Measurements from ENCODE around the gene ARMH4. TPM values are rescaled to one million over a fixed set of nuclear protein-coding genes. Genes with fewer than 3 reads are reported as not detected.

Gene ARMH4
- total RNA-seq, 4 donors from 2014 or later = 4.6 to 11.8 (median 6.8) TPM

GRCh38 chr14:57991353-57991752 lies 160.7 kb downstream of the ARMH4 start:
- Histone ChIP-seq H3K36me3 (no peaks in the 10 kb centered on the region), H3K27ac (no peak overlapping the region), H3K4me1 (no peaks in the 10 kb centered on the region), H3K4me3 (no peak overlapping the region), H3K27me3 (no peaks in the 10 kb centered on the region), H3K9me3 (no peaks in the 10 kb centered on the region)
- TF ChIP-seq EP300 (IDR thresholded peaks at IDR 0.05) (no peak), POLR2AphosphoS5 (IDR thresholded peaks at IDR 0.05) (no peak), POLR2A (IDR thresholded peaks at IDR 0.05) (no peak)
- no peak for ATAC-seq
- WGBS, 2 donors (ENCODE audit: low coverage in 1 of 2) = 85 to 93% methylated on average over 3 to 4 of the region's 4 CpGs

- TF ChIP-seq, protein P1, sequence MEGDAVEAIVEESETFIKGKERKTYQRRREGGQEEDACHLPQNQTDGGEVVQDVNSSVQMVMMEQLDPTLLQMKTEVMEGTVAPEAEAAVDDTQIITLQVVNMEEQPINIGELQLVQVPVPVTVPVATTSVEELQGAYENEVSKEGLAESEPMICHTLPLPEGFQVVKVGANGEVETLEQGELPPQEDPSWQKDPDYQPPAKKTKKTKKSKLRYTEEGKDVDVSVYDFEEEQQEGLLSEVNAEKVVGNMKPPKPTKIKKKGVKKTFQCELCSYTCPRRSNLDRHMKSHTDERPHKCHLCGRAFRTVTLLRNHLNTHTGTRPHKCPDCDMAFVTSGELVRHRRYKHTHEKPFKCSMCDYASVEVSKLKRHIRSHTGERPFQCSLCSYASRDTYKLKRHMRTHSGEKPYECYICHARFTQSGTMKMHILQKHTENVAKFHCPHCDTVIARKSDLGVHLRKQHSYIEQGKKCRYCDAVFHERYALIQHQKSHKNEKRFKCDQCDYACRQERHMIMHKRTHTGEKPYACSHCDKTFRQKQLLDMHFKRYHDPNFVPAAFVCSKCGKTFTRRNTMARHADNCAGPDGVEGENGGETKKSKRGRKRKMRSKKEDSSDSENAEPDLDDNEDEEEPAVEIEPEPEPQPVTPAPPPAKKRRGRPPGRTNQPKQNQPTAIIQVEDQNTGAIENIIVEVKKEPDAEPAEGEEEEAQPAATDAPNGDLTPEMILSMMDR (IDR thresholded peaks at IDR 0.05) = no peak
- TF ChIP-seq EP300 (IDR thresholded peaks at IDR 0.05) (no peak), POLR2A (IDR thresholded peaks at IDR 0.05) (no peak), POLR2AphosphoS5 (IDR thresholded peaks at IDR 0.05) (no peak)
- ATAC-seq = no peak
- WGBS, 2 donors (ENCODE audit: low coverage in 1 of 2) = 80 to 92% methylated on average over 1 to 4 of the region's 5 CpGs
Observed at GRCh38 chr14:57988445-57988844, 163.6 kb downstream of the ARMH4 start.

GRCh38 chr14:57987596-57988300 lies 164.3 kb downstream of the ARMH4 start:
- Histone ChIP-seq H3K27me3 (no peaks in the 10 kb centered on the region), H3K36me3 (no peaks in the 10 kb centered on the region), H3K4me1 (no peaks in the 10 kb centered on the region), H3K27ac (no peak overlapping the region), H3K9me3 (no peaks in the 10 kb centered on the region), H3K4me3 (no peak overlapping the region)
- 40 to 56% methylated on average over 2 to 3 of the region's 6 CpGs for WGBS, 2 donors (ENCODE audit: low coverage in 1 of 2)
- no peak for ATAC-seq
- TF ChIP-seq, protein P1 (IDR thresholded peaks at IDR 0.05) = no peak
- TF ChIP-seq POLR2AphosphoS5 (IDR thresholded peaks at IDR 0.05) = no peak
- TF ChIP-seq POLR2A (IDR thresholded peaks at IDR 0.05) = no peak
- TF ChIP-seq EP300 (IDR thresholded peaks at IDR 0.05) = no peak

More at GRCh38 chr14:57988445-57988844, 163.6 kb downstream of the ARMH4 start:
- no peaks in the 10 kb centered on the region for H3K27me3 ChIP-seq
- H3K27ac ChIP-seq = no peak overlapping the region
- H3K4me3 ChIP-seq = no peak overlapping the region
- H3K36me3 ChIP-seq = no peaks in the 10 kb centered on the region
- no peaks in the 10 kb centered on the region for H3K4me1 ChIP-seq
- no peaks in the 10 kb centered on the region for H3K9me3 ChIP-seq

GRCh38 chr14:57987051-57987450 lies 165.0 kb downstream of the ARMH4 start:
- Histone ChIP-seq H3K4me3 (no peak overlapping the region), H3K4me1 (peaks cover 0 to under 1% (median 0%) of the 10 kb centered on the region in 3 donors), H3K27ac (no peak overlapping the region), H3K9me3 (no peaks in the 10 kb centered on the region), H3K27me3 (no peaks in the 10 kb centered on the region), H3K36me3 (no peaks in the 10 kb centered on the region)
- no peak for TF ChIP-seq EP300 (IDR thresholded peaks at IDR 0.05)
- no peak for TF ChIP-seq POLR2A (IDR thresholded peaks at IDR 0.05)
- 100% methylated on average over 1 of the region's 1 CpG; no CpG with 5 or more reads in 1 of the 2 donors for WGBS, 2 donors (ENCODE audit: low coverage in 1 of 2)
- no peak for ATAC-seq

DNA sequence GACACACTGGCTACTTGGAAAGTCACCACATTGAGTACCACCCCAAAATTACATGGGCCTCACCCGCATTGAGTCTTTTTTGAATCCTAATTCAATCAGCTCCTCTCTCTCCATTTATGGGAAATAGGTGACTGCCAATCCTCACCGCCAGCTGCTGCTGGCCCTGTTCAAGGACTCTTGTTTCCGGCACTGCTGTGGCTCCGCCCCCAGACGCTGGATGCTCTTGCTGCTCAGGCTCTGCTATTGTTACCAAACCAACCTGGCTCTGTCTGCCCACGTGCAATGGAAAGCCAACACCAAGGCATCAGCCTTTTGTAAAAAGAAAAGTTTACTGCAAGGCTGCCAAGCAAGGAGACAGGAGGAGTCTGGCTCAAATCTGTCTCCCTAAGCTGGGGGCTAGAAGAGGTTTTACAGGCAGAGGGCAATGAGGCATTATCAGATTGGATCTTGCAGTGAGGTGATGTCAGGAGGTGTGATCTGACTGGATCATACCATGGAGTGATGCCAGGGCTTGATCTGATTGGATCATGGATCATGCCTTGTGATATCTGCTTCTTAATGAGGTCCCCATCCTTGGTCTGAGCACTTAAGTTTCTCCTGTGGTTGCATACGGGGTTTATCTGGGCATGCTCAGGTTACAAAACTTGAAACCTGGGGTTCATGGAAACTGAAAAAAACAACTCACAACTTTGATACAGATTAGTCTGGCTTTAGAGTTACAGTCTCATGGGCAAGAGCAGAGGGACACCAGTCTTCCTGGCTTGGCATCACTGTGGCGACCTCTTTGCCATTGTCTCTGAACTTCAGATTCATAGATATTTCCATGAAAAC lies 169.0 kb downstream of the ARMH4 start:
- H3K27me3 ChIP-seq = no peaks in the 10 kb centered on the region

More for the DNA sequence above, 169.0 kb downstream of the ARMH4 start:
- 53 to 66% methylated on average over 4 to 5 of the region's 8 CpGs for WGBS, 2 donors (ENCODE audit: low coverage in 1 of 2)
- TF ChIP-seq, protein P1 (IDR thresholded peaks at IDR 0.05) = no peak
- no peak for TF ChIP-seq EP300 (IDR thresholded peaks at IDR 0.05)
- TF ChIP-seq POLR2AphosphoS5 (IDR thresholded peaks at IDR 0.05) = no peak
- Histone ChIP-seq H3K9me3 (no peaks in the 10 kb centered on the region), H3K4me3 (no peak overlapping the region), H3K4me1 (peaks cover 0 to 5% (median 0%) of the 10 kb centered on the region in 3 donors), H3K36me3 (no peaks in the 10 kb centered on the region), H3K27ac (no peak overlapping the region)
- no peak for ATAC-seq

Data from gastroesophageal sphincter (tissue), 4 donors.